HG02610 (cell line): ENCODE results near the gene SNX30.

Experiments used
- ATAC-seq: cut with Tn5 transposase; IDR thresholded peaks from one replicate; pipeline ENCODE4 v1.9.1; 2021; ENCODE audit warnings: mild to moderate bottlenecking, moderate library complexity; ENCODE audit not compliant: unreplicated experiment

Gene SNX30

DNA sequence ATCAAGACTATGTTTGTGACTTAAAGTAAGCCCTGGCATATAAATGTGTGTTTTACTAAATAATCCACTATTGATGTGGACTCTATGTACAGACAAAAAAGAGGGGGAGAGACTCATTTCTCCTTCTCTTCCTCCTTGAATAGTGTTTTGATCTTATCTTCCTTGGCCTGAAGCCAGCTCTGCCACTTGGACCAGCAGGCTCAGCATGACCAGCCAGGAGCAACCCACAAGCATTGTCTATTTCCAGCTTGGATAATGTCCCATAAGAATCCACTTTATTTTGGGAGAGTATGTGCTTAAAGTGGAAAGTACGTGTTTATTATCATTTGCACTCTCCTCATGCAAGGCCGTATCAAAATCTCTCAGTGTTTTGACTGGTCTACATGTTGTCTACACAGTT is 164.0 kb downstream of the SNX30 start:
- ATAC-seq, result no peak

DNA sequence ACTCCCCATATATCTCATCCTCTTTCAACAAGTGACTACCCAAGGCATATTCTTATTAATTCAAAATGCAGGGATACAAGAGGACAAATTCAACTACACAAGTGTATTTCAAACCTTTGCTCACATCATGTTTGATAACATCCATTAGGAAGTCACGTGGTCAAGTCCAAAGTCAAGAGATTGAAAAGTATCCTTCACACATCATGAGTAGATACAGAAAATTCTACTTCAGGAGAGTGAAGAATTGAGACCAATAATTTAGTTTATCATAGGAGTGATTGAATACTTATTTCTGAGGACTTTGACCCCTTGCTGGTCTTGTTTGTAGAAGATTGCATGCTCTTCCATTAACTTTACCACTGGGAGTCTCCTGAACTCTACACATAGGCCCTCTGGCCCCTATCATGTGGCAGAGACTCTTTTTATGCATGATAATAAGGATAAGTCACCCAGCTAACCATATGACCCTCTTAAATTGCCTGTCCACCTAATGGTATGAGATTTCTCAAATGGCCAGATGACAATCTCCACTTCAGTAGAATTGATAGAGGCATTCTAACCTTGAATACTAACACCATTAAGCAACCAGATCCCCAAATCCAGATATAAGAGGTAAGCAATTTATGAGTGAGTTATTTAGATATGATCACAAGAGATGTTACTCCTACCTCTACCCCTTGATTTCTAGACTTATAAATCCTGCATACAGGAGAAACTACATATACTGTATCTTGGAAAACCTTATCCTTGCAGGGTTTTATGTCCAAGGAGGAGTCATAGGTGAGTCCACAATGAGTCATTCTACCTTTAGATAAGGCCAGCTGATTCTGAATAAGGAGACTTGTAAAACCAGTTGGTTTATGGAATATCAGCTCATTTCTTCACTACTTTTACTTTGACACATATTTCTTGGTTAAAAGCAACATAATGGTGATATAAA is 166.8 kb downstream of the SNX30 start:
- no peak for ATAC-seq

- ATAC-seq, result no peak
Observed at GRCh38 chr9:112917987-112918362, 167.4 kb downstream of the SNX30 start.

DNA sequence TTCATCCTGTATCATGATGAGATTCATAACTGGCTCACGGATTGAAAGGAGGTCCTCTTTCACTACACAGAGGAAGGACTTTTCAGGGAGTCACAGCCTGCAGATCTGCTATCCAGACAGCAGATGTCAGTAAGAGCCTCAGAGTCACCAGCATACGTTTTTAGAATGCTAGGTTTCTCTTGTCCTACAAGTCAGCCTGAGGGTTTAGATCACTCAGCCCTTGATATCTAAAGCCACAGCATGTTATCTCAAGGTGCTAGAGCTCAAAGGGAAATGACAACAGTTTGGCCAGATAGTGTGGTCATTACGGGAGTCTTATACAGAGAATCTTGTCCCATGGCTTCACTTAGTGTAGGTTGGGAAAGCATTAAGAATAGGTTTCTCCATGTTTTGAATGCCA is 171.0 kb downstream of the SNX30 start:
- no peak for ATAC-seq
